RWPE2 (cell line): Measurements from ENCODE around the gene ABT1.

Experiments
- ATAC-seq: fragments of 200-7000 bp; cut with Tn5 transposase; 3 replicates; pipeline ENCODE4 v1.9.1; 2021; ENCODE audit warnings: low read depth
- DNase-seq: peaks from one replicate; pipeline ENCODE4 v3.0.0-alpha.2; 2020; ENCODE audit warnings: low spot score
- H3K27ac ChIP-seq: fragments of 450-650 bp; 2 replicates; pipeline ENCODE4 v1.5.1; 2017; ENCODE audit warnings: mild to moderate bottlenecking; ENCODE audit not compliant: poor library complexity, severe bottlenecking
- H3K27me3 ChIP-seq: fragments of 250-450 bp; sonication (Bioruptor Pico); 2 replicates; pipeline ENCODE4 v1.5.1; 2021; ENCODE audit warnings: mild to moderate bottlenecking, moderate library complexity; ENCODE audit not compliant: insufficient read depth, poor library complexity, severe bottlenecking
- H3K36me3 ChIP-seq: fragments of 250-450 bp; sonication (Bioruptor Pico); 2 replicates; pipeline ENCODE4 v1.5.1; 2020; ENCODE audit warnings: low read depth, mild to moderate bottlenecking, moderate library complexity
- H3K4me1 ChIP-seq: fragments of 250-450 bp; sonication (Bioruptor Pico); 2 replicates; pipeline ENCODE4 v1.5.1; 2021; ENCODE audit warnings: mild to moderate bottlenecking, moderate library complexity; ENCODE audit not compliant: insufficient read depth, poor library complexity, severe bottlenecking
- H3K4me3 ChIP-seq: fragments of 250-450 bp; sonication (Bioruptor Pico); 2 replicates; pipeline ENCODE4 v1.5.1; 2021; ENCODE audit warnings: mild to moderate bottlenecking, moderate library complexity; ENCODE audit not compliant: severe bottlenecking
- H3K9me3 ChIP-seq: fragments of 250-450 bp; sonication (Bioruptor Pico); 2 replicates; pipeline ENCODE4 v1.5.1; 2021; ENCODE audit warnings: mild to moderate bottlenecking, moderate library complexity; ENCODE audit not compliant: severe bottlenecking
- TF ChIP-seq, protein P1 (sequence below): fragments of 450-650 bp; IDR thresholded peaks from one replicate; pipeline ENCODE4 v1.5.1; 2017; ENCODE audit warnings: mild to moderate bottlenecking, moderate library complexity; ENCODE audit not compliant: poor library complexity, severe bottlenecking

ABT1 gene

DNA sequence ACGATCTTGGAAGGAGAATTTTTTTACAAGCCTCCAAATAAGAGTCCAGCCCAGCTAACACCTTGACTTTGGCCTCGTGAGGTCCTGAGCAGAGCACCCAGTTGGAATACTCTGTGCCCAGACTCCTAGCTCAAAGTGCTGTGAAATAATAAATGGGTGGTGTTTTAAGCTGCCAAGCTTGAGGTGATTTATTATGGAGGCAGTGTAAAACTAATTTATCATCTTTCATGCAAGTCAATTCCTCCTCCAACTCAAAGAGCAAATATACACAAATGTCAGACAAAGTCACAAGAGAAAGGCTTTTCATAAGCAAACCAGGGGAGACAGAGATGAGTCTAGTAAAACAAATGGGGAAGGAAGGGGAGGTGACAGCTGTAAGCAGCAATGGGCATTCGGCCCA, 12.7 kb downstream of the ABT1 start:
- peaks cover 3% of the 10 kb centered on the region for H3K4me1 ChIP-seq
- no peak for ATAC-seq
- no peaks in the 10 kb centered on the region for H3K9me3 ChIP-seq
- H3K4me3 ChIP-seq: no peak overlapping the region
- no peaks in the 10 kb centered on the region for H3K36me3 ChIP-seq
- no peaks in the 10 kb centered on the region for H3K27me3 ChIP-seq
- H3K27ac ChIP-seq: no peak overlapping the region
- no peak for DNase-seq
- TF ChIP-seq, protein P1, sequence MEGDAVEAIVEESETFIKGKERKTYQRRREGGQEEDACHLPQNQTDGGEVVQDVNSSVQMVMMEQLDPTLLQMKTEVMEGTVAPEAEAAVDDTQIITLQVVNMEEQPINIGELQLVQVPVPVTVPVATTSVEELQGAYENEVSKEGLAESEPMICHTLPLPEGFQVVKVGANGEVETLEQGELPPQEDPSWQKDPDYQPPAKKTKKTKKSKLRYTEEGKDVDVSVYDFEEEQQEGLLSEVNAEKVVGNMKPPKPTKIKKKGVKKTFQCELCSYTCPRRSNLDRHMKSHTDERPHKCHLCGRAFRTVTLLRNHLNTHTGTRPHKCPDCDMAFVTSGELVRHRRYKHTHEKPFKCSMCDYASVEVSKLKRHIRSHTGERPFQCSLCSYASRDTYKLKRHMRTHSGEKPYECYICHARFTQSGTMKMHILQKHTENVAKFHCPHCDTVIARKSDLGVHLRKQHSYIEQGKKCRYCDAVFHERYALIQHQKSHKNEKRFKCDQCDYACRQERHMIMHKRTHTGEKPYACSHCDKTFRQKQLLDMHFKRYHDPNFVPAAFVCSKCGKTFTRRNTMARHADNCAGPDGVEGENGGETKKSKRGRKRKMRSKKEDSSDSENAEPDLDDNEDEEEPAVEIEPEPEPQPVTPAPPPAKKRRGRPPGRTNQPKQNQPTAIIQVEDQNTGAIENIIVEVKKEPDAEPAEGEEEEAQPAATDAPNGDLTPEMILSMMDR: no peak

DNA sequence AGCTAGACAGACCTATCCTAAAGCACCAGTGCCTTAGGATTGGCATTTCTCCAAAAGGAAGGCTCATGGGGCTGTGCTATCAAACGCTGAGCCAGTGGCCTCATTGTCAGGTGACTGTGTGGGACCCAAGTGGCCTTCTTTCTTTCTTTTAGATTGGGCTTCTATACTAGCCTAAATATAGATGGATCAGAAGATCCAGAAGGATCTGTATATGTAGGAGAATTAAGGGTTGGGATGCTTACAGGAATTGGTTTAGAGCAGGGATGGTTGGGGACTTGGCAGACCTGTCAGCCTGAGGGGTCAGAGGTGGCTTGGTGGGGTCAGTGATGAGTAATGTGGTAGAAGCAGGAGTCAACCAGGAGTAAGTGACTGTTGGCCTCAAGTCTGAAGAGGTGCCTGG, 14.8 kb downstream of the ABT1 start:
- Histone ChIP-seq H3K4me1 (peaks cover 3% of the 10 kb centered on the region), H3K36me3 (no peaks in the 10 kb centered on the region), H3K9me3 (no peaks in the 10 kb centered on the region), H3K27me3 (no peaks in the 10 kb centered on the region), H3K4me3 (no peak overlapping the region), H3K27ac (no peak overlapping the region)
- TF ChIP-seq, protein P1: no peak
- DNase-seq (no peak), ATAC-seq (no peak)

DNA sequence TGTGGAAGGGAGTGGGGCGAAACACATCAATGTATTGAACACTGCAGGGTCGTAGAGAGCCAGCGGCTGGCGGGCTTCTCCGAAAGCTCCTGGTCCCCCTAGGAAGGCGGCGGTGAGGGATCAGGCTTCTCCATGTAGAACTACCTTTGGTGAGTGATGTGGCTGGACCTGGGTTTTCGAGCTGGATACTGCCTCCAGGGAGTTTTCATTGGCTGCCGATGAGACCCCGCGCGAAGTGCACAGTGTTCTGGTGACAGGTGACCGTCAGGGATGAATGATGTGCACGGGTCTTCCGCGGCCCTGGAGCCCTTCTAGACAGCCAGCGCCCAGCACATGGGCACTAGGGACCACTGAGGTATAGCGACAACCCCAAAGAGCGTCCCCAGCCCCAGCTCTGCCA, 16.4 kb downstream of the ABT1 start:
- TF ChIP-seq, protein P1: no peak
- no peaks in the 10 kb centered on the region for H3K27me3 ChIP-seq
- no peak for ATAC-seq
- H3K9me3 ChIP-seq: no peaks in the 10 kb centered on the region
- H3K27ac ChIP-seq: no peak overlapping the region
- DNase-seq: no peak
- H3K4me3 ChIP-seq: no peak overlapping the region
- no peaks in the 10 kb centered on the region for H3K36me3 ChIP-seq
- no peaks in the 10 kb centered on the region for H3K4me1 ChIP-seq

DNA sequence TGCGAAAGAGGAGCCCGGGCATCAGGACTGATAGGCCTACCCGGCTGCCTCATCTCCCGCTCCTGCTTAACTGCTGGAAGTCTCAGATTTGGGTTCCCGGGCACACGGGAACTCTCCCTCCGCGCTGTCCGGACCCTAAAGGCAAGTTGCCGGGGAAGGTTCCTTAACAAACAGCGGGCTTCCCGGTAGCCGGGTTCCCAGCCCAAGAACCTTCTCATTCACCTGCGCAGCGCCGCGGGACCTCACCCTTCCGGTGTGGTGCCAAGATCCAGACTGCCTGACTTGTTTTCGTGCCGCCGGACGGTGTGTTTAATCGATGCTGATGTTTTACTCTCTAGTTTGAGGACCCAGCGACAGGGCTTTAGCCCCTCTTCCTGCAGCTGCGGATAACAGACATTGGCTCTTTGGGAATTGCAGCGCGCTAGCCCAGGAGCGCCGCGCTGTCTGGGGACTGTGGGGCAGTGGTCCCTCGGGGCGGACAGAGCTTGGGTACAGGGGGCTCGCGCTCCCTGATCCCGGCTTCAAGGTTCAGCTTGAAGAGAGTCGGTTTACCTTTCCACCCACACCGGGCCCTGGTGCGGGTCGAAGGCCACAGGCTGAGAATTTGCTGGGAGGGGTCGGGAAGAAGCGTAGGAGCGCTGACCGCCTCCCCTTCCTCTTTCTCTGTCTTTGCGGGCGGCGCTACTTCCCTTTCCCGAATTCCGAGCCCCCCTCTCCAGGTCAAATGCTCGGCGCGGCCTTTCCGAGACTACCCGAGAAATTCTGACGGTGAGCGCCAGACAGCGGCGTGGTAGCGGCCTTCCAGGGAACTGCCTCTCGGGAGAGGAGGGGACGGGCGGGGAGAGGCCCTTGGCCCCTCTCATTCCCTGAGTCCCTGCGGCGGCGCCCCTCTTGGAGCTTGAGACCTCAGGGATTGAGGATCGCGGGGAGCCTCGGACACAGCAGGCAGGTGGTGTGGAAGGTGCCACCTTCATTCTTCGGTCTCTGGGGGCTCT, 17.2 kb downstream of the ABT1 start:
- DNase-seq (no peak), ATAC-seq (no peak)
- Histone ChIP-seq H3K4me1 (no peaks in the 10 kb centered on the region), H3K9me3 (no peaks in the 10 kb centered on the region), H3K4me3 (no peak overlapping the region), H3K36me3 (no peaks in the 10 kb centered on the region), H3K27me3 (no peaks in the 10 kb centered on the region), H3K27ac (no peak overlapping the region)
- TF ChIP-seq, protein P1: no peak

DNA sequence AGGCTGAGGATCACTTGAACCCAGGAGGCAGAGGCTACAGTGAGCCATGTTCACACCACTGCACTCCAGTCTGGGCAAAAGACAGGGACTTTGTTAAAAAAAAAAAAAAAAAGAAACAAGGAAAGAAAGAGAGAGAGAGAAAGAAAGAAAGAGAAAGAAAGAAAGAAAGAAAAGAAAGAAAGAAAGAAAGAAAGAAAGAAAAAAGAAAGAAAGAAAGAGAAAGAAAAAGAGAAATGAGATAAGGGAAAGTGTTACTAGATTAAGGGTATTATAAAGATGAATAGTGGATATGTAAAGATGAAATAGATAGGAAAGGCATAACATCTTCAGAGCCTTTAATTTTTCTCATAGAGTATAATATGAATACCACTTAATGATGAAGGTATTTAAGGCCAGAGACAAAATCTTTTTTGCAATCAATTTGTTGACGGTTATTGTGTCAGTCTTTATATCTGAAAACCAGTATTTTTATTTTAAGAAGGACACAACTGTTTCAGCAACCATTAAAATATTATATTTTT, 26.6 kb downstream of the ABT1 start:
- Histone ChIP-seq H3K36me3 (no peaks in the 10 kb centered on the region), H3K9me3 (no peaks in the 10 kb centered on the region), H3K4me3 (no peak overlapping the region), H3K27me3 (no peaks in the 10 kb centered on the region), H3K27ac (no peak overlapping the region), H3K4me1 (no peaks in the 10 kb centered on the region)
- TF ChIP-seq, protein P1: no peak
- no peak for ATAC-seq
- no peak for DNase-seq
